ENCODE results near the gene HYDIN.
"Not testable (repeated sequence)": the region's sequence is repeated elsewhere in the genome, so short reads cannot be mapped to it uniquely, and the experiment has no call there.

HYDIN gene

GRCh38 chr16:70987019-70987715 is 243.4 kb downstream of the HYDIN start:
- not testable (repeated sequence) for DNase-seq

GRCh38 chr16:70984675-70985074 is 245.8 kb downstream of the HYDIN start:
- DNase-seq: not testable (repeated sequence)

GRCh38 chr16:70968332-70968731 is 262.2 kb downstream of the HYDIN start:
- not testable (repeated sequence) for DNase-seq

GRCh38 chr16:70960169-70960568 is 270.4 kb downstream of the HYDIN start:
- not testable (repeated sequence) for DNase-seq

GRCh38 chr16:70954922-70955321 is 275.6 kb downstream of the HYDIN start:
- DNase-seq: not testable (repeated sequence)

- DNase-seq: not testable (repeated sequence)
Observed at GRCh38 chr16:70953824-70954223, 276.7 kb downstream of the HYDIN start.

GRCh38 chr16:70943551-70943950 is 287.0 kb downstream of the HYDIN start:
- DNase-seq: not testable (repeated sequence)

GRCh38 chr16:70939690-70940359 is 290.7 kb downstream of the HYDIN start:
- DNase-seq: not testable (repeated sequence)

- DNase-seq: not testable (repeated sequence)
Observed at GRCh38 chr16:70936781-70937525, 293.6 kb downstream of the HYDIN start.

- not testable (repeated sequence) for DNase-seq
Observed at GRCh38 chr16:70935325-70935724, 295.2 kb downstream of the HYDIN start.

- DNase-seq: not testable (repeated sequence)
Observed at GRCh38 chr16:70933746-70934145, 296.8 kb downstream of the HYDIN start.

GRCh38 chr16:70930757-70931156 is 299.8 kb downstream of the HYDIN start:
- not testable (repeated sequence) for DNase-seq

- DNase-seq: not testable (repeated sequence)
Observed at GRCh38 chr16:70922164-70922563, 308.4 kb downstream of the HYDIN start.

- not testable (repeated sequence) for DNase-seq
Observed at GRCh38 chr16:70920661-70921060, 309.9 kb downstream of the HYDIN start.

- not testable (repeated sequence) for DNase-seq
Observed at GRCh38 chr16:70888208-70888607, 342.3 kb downstream of the HYDIN start.

- DNase-seq: not testable (repeated sequence)
Observed at GRCh38 chr16:70884652-70885051, 345.9 kb downstream of the HYDIN start.

- DNase-seq: not testable (repeated sequence)
Observed at GRCh38 chr16:70882311-70882710, 348.2 kb downstream of the HYDIN start.

GRCh38 chr16:70877895-70878294 is 352.6 kb downstream of the HYDIN start:
- DNase-seq: not testable (repeated sequence)

GRCh38 chr16:70876442-70876841 is 354.1 kb downstream of the HYDIN start:
- not testable (repeated sequence) for DNase-seq

- DNase-seq: not testable (repeated sequence)
Observed at GRCh38 chr16:70864698-70865097, 365.8 kb downstream of the HYDIN start.

GRCh38 chr16:70861996-70862395 is 368.5 kb downstream of the HYDIN start:
- not testable (repeated sequence) for DNase-seq

- not testable (repeated sequence) for DNase-seq
Observed at GRCh38 chr16:70851299-70851698, 379.2 kb downstream of the HYDIN start.

- DNase-seq: not testable (repeated sequence)
Observed at GRCh38 chr16:70823498-70824118, 406.9 kb downstream of the HYDIN start.
